Liver (tissue), 3 donors: ENCODE results near the gene OAS1.

Experiments used
- GABPA ChIP-seq, 2 donors: IDR thresholded peaks in 1 of 2; conservative IDR thresholded peaks in 1 of 2; 2 replicates each; pipeline ENCODE4 v1.6.1; 2016; ENCODE audit warnings: antibody characterized with exemption in 2 of 2, mild to moderate bottlenecking in 1 of 2, moderate library complexity in 1 of 2
- NR2F2 ChIP-seq: IDR thresholded peaks from 2 replicates; pipeline ENCODE4 v1.6.1; 2016; ENCODE audit warnings: antibody characterized with exemption
- RAD21 ChIP-seq, 2 donors: IDR thresholded peaks; 2 replicates each; pipeline ENCODE4 v1.6.1; 2016; ENCODE audit warnings: antibody characterized with exemption in 2 of 2, mild to moderate bottlenecking in 2 of 2
- TAF1 ChIP-seq: conservative IDR thresholded peaks from 2 replicates; pipeline ENCODE4 v1.6.1; 2016; ENCODE audit warnings: antibody characterized with exemption, mild to moderate bottlenecking
- YY1 ChIP-seq: IDR thresholded peaks from 2 replicates; pipeline ENCODE4 v1.6.1; 2016; ENCODE audit warnings: antibody characterized with exemption, mild to moderate bottlenecking
- TF ChIP-seq, protein P1 (sequence below): fragments of 150-350 bp; IDR thresholded peaks from 2 replicates; pipeline ENCODE4 v1.5.1; 2017; ENCODE audit warnings: improper control_type of control experiment, low read depth, low read length; ENCODE audit not compliant: missing input control
- donor health status: healthy.
- donor health status: healthy.

DNA sequence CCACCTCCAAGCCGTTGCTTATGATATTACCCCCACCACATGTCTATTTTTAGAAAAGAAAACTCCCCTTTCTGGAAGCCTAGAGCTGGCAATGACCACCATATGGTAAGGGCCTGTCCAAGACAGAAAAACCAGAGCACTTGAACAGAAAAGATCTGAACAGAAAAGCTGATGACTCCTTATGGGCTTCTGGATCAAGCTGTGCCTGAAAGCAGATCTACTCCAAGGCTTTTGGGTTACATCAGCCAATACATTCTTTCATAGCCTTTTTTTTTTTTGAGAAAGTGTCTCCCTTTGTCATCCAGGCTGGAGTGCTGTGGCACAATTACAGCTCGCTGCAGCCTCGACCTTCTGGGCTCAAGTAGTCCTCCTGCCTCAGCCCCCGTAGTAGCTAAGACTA is 54.8 kb downstream of the OAS1 start:
- TF ChIP-seq, protein P1, sequence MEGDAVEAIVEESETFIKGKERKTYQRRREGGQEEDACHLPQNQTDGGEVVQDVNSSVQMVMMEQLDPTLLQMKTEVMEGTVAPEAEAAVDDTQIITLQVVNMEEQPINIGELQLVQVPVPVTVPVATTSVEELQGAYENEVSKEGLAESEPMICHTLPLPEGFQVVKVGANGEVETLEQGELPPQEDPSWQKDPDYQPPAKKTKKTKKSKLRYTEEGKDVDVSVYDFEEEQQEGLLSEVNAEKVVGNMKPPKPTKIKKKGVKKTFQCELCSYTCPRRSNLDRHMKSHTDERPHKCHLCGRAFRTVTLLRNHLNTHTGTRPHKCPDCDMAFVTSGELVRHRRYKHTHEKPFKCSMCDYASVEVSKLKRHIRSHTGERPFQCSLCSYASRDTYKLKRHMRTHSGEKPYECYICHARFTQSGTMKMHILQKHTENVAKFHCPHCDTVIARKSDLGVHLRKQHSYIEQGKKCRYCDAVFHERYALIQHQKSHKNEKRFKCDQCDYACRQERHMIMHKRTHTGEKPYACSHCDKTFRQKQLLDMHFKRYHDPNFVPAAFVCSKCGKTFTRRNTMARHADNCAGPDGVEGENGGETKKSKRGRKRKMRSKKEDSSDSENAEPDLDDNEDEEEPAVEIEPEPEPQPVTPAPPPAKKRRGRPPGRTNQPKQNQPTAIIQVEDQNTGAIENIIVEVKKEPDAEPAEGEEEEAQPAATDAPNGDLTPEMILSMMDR, result no peak
- TF ChIP-seq RAD21 (IDR thresholded peaks at IDR 0.05) (no peak), GABPA (IDR thresholded peaks at IDR 0.05 in 1 of 2, conservative IDR thresholded peaks at IDR 0.05 in 1 of 2) (no peak), NR2F2 (no peak), YY1 (no peak), TAF1 (no peak)
